GM12878 (cell line): ENCODE measurements around the gene ANK3. TPM values are rescaled to one million over a fixed set of nuclear protein-coding genes. Genes with fewer than 3 reads are reported as not detected.

Source experiments
- ATAC-seq: fragments of 200-7000 bp; cut with Tn5 transposase; 3 replicates; pipeline ENCODE4 v1.9.1; 2020; ENCODE audit warnings: mild to moderate bottlenecking, moderate library complexity
- BruUV-seq: library from RNA; stranded (reverse); fragments of 400-500 nt; replicated peaks from 2 replicates; lab custom pipeline; 2021; lab: Mats Ljungman, UMichigan
- CTCF ChIA-PET: fragments of 300-600 bp; sonication (Branson Sonifier 250); formaldehyde crosslinking; extraction: SDS; loops from one replicate; lab custom pipeline; 2021; ENCODE audit warnings: inconsistent platforms; lab: Yijun Ruan, JAX
- POLR2A ChIA-PET: fragments of 350-600 bp; formaldehyde crosslinking; extraction: SDS; loops from one replicate; lab custom pipeline; 2021; ENCODE audit warnings: inconsistent platforms; lab: Charles Lee
- RAD21 ChIA-PET: fragments of 300-600 bp; sonication (Branson Sonifier 250); formaldehyde crosslinking; loops from one replicate; lab custom pipeline; 2023; ENCODE audit warnings: antibody characterized with exemption; ENCODE audit not compliant: unreplicated experiment; lab: Charles Lee
- SMC1A ChIA-PET: fragments of 300-600 bp; sonication (Branson Sonifier 250); formaldehyde crosslinking; loops from one replicate; lab custom pipeline; 2023; ENCODE audit not compliant: unreplicated experiment, uncharacterized antibody; lab: Charles Lee
- DNase-seq: peaks from one replicate; pipeline ENCODE4 v3.0.0-alpha.2; 2011; ENCODE audit warnings: low read depth, low spot score
- FAIRE-seq: peaks from 3 replicates; lab custom pipeline; 2011; peaks lifted over from hg19 to GRCh38; lab: Jason Lieb, UNC
- H2AFZ ChIP-seq: 2 replicates; pipeline ENCODE4 v1.6.0; 2011; ENCODE audit warnings: low read depth, low read length, control low read depth; ENCODE audit not compliant: control insufficient read depth
- H3K27ac ChIP-seq: 2 replicates; pipeline ENCODE4 v1.5.1; 2011; ENCODE audit warnings: control low read depth; ENCODE audit not compliant: control insufficient read depth, insufficient read depth
- H3K27me3 ChIP-seq, 2 experiments: replicated peaks in 1 of 2; 2 replicates each; pipeline versions ENCODE4 v1.6.0 to v1.6.1; 2011; ENCODE audit warnings: low read length in 1 of 2; ENCODE audit not compliant: control insufficient read depth in 2 of 2, insufficient read depth in 2 of 2
- H3K36me3 ChIP-seq, 2 experiments: 2 replicates each; pipeline ENCODE4 v1.5.1; 2011; ENCODE audit warnings: low read length in 1 of 2; ENCODE audit not compliant: control insufficient read depth in 2 of 2, insufficient read depth in 2 of 2
- H3K4me1 ChIP-seq: 2 replicates; pipeline ENCODE4 v1.6.1; 2011; ENCODE audit warnings: mild to moderate bottlenecking, low read length, moderate library complexity, mixed read lengths; ENCODE audit not compliant: control insufficient read depth, insufficient read depth
- H3K4me2 ChIP-seq: 2 replicates; pipeline ENCODE4 v1.6.0; 2011; ENCODE audit warnings: control low read depth; ENCODE audit not compliant: control insufficient read depth, insufficient read depth
- H3K4me3 ChIP-seq: fragments of 200-600 bp; sonication (generic); 2 replicates; pipeline ENCODE4 v1.5.1; 2016
- H3K79me2 ChIP-seq: 2 replicates; pipeline ENCODE4 v1.6.0; 2011; ENCODE audit warnings: low read length; ENCODE audit not compliant: control insufficient read depth, insufficient read depth
- H3K9ac ChIP-seq: 2 replicates; pipeline ENCODE4 v1.8.0; 2011; ENCODE audit warnings: low read length, control low read depth, mixed read lengths; ENCODE audit not compliant: control insufficient read depth, insufficient read depth
- H3K9me3 ChIP-seq: replicated peaks from 3 replicates; pipeline ENCODE4 v1.5.1; 2011; ENCODE audit warnings: mild to moderate bottlenecking, low read length; ENCODE audit not compliant: control insufficient read depth, insufficient read depth
- H4K20me1 ChIP-seq: 2 replicates; pipeline ENCODE4 v1.6.0; 2011; ENCODE audit not compliant: control insufficient read depth, insufficient read depth
- BHLHE40 ChIP-seq, 2 experiments: fragments of 450-650 bp in 1 of 2; IDR thresholded peaks; 2 replicates each; pipeline ENCODE4 v1.6.1; 2011 to 2017; ENCODE audit warnings: low read depth in 2 of 2, borderline replicate concordance in 1 of 2, improper control_type of control experiment in 1 of 2, low read length in 1 of 2, mild to moderate bottlenecking in 1 of 2
- FOS ChIP-seq: IDR thresholded peaks from 3 replicates; pipeline ENCODE4 v1.6.1; 2011; ENCODE audit warnings: borderline replicate concordance; ENCODE audit not compliant: insufficient read length; ENCODE audit errors: extremely low read depth
- FOXM1 ChIP-seq: IDR thresholded peaks from 2 replicates; pipeline ENCODE4 v1.6.1; 2012; ENCODE audit warnings: low read depth, mild to moderate bottlenecking, inconsistent platforms, low read length, moderate library complexity
- MTA2 ChIP-seq: fragments of 450-650 bp; IDR thresholded peaks from 2 replicates; pipeline ENCODE4 v1.6.1; 2016; ENCODE audit warnings: low read depth, mild to moderate bottlenecking, moderate library complexity
- MYC ChIP-seq: IDR thresholded peaks from 2 replicates; pipeline ENCODE4 v1.6.1; 2011; ENCODE audit warnings: mild to moderate bottlenecking, low read length, moderate library complexity, inconsistent platforms; ENCODE audit not compliant: insufficient read depth, insufficient replicate concordance, insufficient read length, severe bottlenecking
- NR2F1 ChIP-seq: fragments of 450-650 bp; conservative IDR thresholded peaks from 2 replicates; pipeline ENCODE4 v1.6.1; 2017; ENCODE audit warnings: mild to moderate bottlenecking
- SIX5 ChIP-seq: IDR thresholded peaks from 2 replicates; pipeline ENCODE4 v1.6.1; 2011; ENCODE audit warnings: mild to moderate bottlenecking, low read depth, low read length, moderate library complexity; ENCODE audit not compliant: severe bottlenecking
- TAF1 ChIP-seq: IDR thresholded peaks from 2 replicates; pipeline ENCODE4 v1.6.1; 2011; ENCODE audit warnings: mild to moderate bottlenecking, low read depth, low read length, borderline replicate concordance
- TCF3 ChIP-seq: IDR thresholded peaks from 2 replicates; pipeline ENCODE4 v1.6.1; 2012; ENCODE audit warnings: low read depth, mild to moderate bottlenecking, low read length, borderline replicate concordance; ENCODE audit not compliant: insufficient read depth
- TCF7 ChIP-seq: IDR thresholded peaks from 2 replicates; pipeline ENCODE4 v1.6.1; 2014; ENCODE audit warnings: antibody characterized with exemption, borderline replicate concordance
- WRNIP1 ChIP-seq: IDR thresholded peaks from 2 replicates; pipeline ENCODE4 v1.6.1; 2011; ENCODE audit warnings: low read depth, low read length, improper control_type of control experiment, borderline replicate concordance
- ZNF207 ChIP-seq: fragments of 450-650 bp; IDR thresholded peaks from 2 replicates; pipeline ENCODE4 v1.6.1; 2014; ENCODE audit warnings: antibody characterized with exemption, mild to moderate bottlenecking, borderline replicate concordance
- ZZZ3 ChIP-seq: IDR thresholded peaks from 2 replicates; pipeline ENCODE4 v1.6.1; 2011; ENCODE audit warnings: low read depth; ENCODE audit not compliant: control insufficient read depth, insufficient read length
- WGBS: methylation state at CpG from one replicate; pipeline ENCODE4 v1.1.6; 2016; ENCODE audit warnings: low lambda C conversion rate; ENCODE audit not compliant: insufficient replicate concordance, insufficient coverage; ENCODE audit errors: missing lambda C conversion rate; 5-methylcytosine and 5-hydroxymethylcytosine counted together
- in situ Hi-C: fragments of 300-500 bp; cut with MboI; formaldehyde crosslinking; loops from 9 replicates; pipeline ENCODE4 v1.14.3; 2018; ENCODE audit warnings: mixed read lengths
- intact Hi-C: fragments of 100-400 bp; cut with micrococcal nuclease; formaldehyde crosslinking; loops from one replicate; pipeline ENCODE4 v1.14.2; 2022; ENCODE audit not compliant: unreplicated experiment
- polyA plus RNA-seq, 11 experiments: library from polyadenylated mRNA; depleted of rRNA in 4 of 11; unstranded in 6 of 11; stranded (reverse) in 5 of 11; fragments of >200 nt; fragmentation: Nextera tagmentation in 4 of 11; fragmentation: Illumina TruSeq in 1 of 11; extraction: Ambion mirVana in 4 of 11; extraction: Trizol in 1 of 11; gene quantifications; 1 replicate in 1 of 11; 2 replicates in 10 of 11; pipeline versions ENCODE4 v1.2.1 to v1.2.3, GENCODE V29; 2011 to 2016; ENCODE audit warnings: inconsistent platforms in 2 of 11, missing spikeins in 2 of 11, low read depth in 1 of 11
- total RNA-seq, 4 experiments: library from RNA; depleted of rRNA in 3 of 4; stranded (reverse); fragments of >200 nt in 3 of 4; fragmentation: Illumina TruSeq in 1 of 4; extraction: Trizol in 1 of 4; gene quantifications; 2 replicates each; pipeline versions ENCODE4 v1.2.1 to v1.2.3, GENCODE V29; 2013 to 2021
- TF ChIP-seq, protein P1 (sequence below): IDR thresholded peaks from 2 replicates; pipeline ENCODE4 v1.6.1; 2011; ENCODE audit warnings: low read depth, mild to moderate bottlenecking, low read length, moderate library complexity, borderline replicate concordance; ENCODE audit errors: extremely low read depth
- TF ChIP-seq, protein P2 (sequence below): fragments of 450-650 bp; IDR thresholded peaks from 2 replicates; pipeline ENCODE4 v1.6.1; 2017; ENCODE audit warnings: mild to moderate bottlenecking, low read depth, inconsistent platforms; ENCODE audit not compliant: poor library complexity, severe bottlenecking

Gene ANK3
- total and polyA plus RNA-seq, 10 of the 15 experiments (the other 5 are each of a cell fraction or from before 2014, with no cell fraction given) = 0.06 to 0.82 (median 0.20) TPM; not detected in 2

DNA sequence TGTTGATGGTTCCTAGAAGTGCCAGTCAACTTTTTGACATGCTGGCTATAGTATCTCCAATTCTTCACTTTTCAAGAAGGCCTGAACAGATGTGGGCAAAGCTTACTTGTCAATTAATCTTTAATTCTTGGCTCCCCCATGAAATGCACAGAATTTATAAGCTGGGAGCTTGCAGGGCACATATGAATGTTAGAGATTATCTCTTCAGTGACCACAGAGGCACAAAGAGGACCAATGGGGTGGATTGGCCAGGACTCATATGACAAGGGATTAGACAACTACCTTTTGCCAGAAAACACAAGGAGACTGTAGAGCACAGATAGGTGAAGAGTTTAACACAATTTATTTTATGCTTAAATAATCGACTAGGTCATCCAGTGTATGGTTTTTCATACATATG is 361.6 kb downstream of the ANK3 start:
- H4K20me1 ChIP-seq = no peaks in the 10 kb centered on the region
- H3K4me1 ChIP-seq = peaks cover 15% of the 10 kb centered on the region
- H3K9ac ChIP-seq = no peak overlapping the region
- H3K27me3 ChIP-seq = no peaks in the 10 kb centered on the region; a peak in 1 of 4 replicates
- no peak for FAIRE-seq
- H3K27ac ChIP-seq = no peak overlapping the region
- H3K36me3 ChIP-seq = no peaks in the 10 kb centered on the region
- no TSS peak for BruUV-seq
- no peaks in the 10 kb centered on the region for H3K9me3 ChIP-seq
- SMC1A ChIA-PET = no interaction called here
- WGBS = 0% methylated on average over 1 of the region's 1 CpG
- H3K79me2 ChIP-seq = no peaks in the 10 kb centered on the region
- POLR2A ChIA-PET = no interaction called here
- CTCF ChIA-PET = interaction anchor here (0.8 to 5.0 kb wide), 4 partner anchors 12 to 1245 kb away, joined by 3 to 38 read pairs (median 4); no protein-coding TSS in a partner anchor
- H3K4me3 ChIP-seq = no peak overlapping the region
- TF ChIP-seq TCF7 (no peak), FOXM1 (no peak), NR2F1 (no peak), TCF3 (no peak), ZNF207 (no peak), WRNIP1 (no peak), SIX5 (no peak), BHLHE40 (IDR thresholded peaks at IDR 0.05; ENCODE audit: borderline replicate concordance in 1 of 2, low read depth in 2 of 2, low read length in 1 of 2) (no peak), FOS (no peak), ZZZ3 (no peak), TAF1 (no peak), MTA2 (no peak), MYC (no peak)
- TF ChIP-seq, protein P1, sequence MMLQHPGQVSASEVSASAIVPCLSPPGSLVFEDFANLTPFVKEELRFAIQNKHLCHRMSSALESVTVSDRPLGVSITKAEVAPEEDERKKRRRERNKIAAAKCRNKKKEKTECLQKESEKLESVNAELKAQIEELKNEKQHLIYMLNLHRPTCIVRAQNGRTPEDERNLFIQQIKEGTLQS = no peak
- TF ChIP-seq, protein P2, sequence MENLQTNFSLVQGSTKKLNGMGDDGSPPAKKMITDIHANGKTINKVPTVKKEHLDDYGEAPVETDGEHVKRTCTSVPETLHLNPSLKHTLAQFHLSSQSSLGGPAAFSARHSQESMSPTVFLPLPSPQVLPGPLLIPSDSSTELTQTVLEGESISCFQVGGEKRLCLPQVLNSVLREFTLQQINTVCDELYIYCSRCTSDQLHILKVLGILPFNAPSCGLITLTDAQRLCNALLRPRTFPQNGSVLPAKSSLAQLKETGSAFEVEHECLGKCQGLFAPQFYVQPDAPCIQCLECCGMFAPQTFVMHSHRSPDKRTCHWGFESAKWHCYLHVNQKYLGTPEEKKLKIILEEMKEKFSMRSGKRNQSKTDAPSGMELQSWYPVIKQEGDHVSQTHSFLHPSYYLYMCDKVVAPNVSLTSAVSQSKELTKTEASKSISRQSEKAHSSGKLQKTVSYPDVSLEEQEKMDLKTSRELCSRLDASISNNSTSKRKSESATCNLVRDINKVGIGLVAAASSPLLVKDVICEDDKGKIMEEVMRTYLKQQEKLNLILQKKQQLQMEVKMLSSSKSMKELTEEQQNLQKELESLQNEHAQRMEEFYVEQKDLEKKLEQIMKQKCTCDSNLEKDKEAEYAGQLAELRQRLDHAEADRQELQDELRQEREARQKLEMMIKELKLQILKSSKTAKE = no peak
- RAD21 ChIA-PET = interaction anchor here (1.0 to 1.2 kb wide), 3 partner anchors 120 to 164 kb away, joined by 3 read pairs; no protein-coding TSS in a partner anchor
- no peak for DNase-seq
- in situ Hi-C loops = no loop called here
- no peak overlapping the region for H2AFZ ChIP-seq
- no peak for ATAC-seq
- H3K4me2 ChIP-seq = no peak overlapping the region
- intact Hi-C loops = no loop called here
